Cardiac fibroblast (primary cell): ENCODE data around the gene DAB2.

Experiments
- DNase-seq, 2 donors: peaks; one replicate each; pipeline versions ENCODE4 v3.0.0 to v3.0.0-alpha.2; 2010; ENCODE audit warnings: low read depth in 2 of 2
- H3K4me3 ChIP-seq, 2 donors: replicated peaks in 1 of 2; 1 replicate in 1 of 2; 2 replicates in 1 of 2; pipeline ENCODE4 v1.5.1; 2011; ENCODE audit warnings: low read depth in 2 of 2, low read length in 2 of 2, mild to moderate bottlenecking in 2 of 2, moderate library complexity in 1 of 2
- CTCF ChIP-seq: IDR thresholded peaks from one replicate; pipeline ENCODE4 v1.5.1; 2011; ENCODE audit warnings: low read depth, mild to moderate bottlenecking, low read length, inconsistent platforms

Gene DAB2

DNA sequence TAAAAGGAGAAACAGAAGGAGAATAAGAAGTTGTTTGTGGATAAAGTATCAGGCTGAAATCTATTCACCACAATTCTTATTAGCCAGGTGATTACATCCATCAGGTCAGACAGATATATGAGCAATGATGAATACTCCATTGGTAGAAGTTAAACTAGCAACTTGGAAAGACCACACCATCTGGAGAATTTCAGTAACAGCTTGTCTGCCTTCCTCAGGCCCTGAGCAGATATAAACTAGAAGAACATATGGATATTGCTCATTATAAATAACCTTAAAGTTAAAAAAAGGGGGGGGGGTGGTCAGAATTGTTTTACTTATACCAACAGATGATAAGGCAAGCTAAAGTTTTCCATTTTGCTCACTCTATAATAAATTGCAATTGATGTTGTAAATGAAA is 10.4 kb downstream of the DAB2 start:
- DNase-seq = no peak
- no peak overlapping the region for H3K4me3 ChIP-seq
- TF ChIP-seq CTCF = no peak

DNA sequence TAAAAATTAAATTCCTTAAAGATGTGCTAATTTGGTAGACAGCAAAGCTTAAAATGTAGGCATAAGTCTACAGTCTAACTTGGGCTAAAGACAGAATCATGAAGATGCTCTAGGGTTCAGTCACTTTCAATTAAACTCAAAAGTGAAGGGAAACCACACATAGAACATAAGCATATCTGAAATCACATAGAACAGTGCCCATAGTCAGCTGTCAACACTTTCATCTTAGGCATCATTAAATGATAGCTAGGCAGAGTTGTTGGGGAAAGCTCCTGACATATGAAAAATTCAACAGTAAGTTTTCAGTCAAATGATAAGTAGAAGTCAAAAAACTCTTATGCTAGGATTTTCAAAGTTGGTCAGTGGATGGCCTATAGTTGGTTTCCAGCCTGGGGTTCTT is 11.0 kb downstream of the DAB2 start:
- no peak for DNase-seq
- no peak for TF ChIP-seq CTCF
- no peak overlapping the region for H3K4me3 ChIP-seq

DNA sequence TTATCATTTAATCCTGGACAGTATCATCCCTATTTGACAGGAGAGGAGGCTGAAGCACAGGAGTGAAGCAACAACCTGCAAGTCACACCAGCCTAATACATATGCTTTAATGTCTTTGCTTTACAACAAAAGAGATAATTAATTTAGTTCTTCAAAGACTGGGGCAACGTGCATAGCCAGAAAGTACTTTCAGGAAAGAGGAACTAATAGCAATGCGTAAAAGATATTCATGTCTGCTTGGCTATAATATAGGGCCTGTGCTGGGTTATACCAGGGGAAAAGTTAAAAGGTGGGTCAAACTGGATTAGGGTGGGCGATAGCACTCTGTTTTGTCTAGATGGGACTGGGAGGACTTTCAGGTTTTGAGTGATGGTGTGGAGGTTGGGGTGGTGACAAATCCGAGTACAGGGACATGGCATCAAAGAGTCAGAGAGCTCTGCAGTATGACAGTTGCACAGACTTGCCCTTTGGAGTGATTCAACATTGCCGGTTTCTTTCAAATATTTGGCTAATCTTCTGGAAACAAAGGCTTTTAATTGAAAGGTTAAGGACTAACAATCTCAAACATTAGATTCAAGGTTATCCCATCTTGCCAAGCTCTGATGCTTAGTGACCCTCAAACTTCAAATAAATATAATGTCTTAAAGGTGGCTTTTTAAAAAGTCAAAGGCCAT is 11.9 kb downstream of the DAB2 start:
- DNase-seq = no peak
- no peak overlapping the region for H3K4me3 ChIP-seq
- no peak for TF ChIP-seq CTCF

GRCh38 chr5:39411985-39412384 is 12.8 kb downstream of the DAB2 start:
- no peak for DNase-seq
- H3K4me3 ChIP-seq = no peak overlapping the region
- TF ChIP-seq CTCF = no peak

DNA sequence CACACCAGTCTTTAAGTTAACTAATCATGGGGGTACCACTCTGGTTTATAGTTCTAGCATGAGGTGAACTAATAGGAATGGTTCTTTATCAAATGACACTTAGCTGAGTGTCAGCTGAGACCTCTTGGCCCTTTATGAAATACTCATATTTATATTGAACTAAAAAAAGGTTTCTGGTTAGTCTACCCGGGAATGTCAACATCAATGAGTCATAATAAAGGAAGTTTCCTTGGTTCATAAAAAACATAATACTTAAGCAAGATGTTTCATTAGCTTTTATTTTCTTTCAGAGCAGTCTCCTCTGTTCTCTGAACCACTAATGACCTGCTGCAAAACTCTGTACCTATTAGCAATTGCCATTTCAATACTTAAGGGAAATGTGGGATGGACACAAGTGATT is 13.7 kb downstream of the DAB2 start:
- TF ChIP-seq CTCF = no peak
- DNase-seq = peak; percentile 65 to 86
- H3K4me3 ChIP-seq = no peak overlapping the region

DNA sequence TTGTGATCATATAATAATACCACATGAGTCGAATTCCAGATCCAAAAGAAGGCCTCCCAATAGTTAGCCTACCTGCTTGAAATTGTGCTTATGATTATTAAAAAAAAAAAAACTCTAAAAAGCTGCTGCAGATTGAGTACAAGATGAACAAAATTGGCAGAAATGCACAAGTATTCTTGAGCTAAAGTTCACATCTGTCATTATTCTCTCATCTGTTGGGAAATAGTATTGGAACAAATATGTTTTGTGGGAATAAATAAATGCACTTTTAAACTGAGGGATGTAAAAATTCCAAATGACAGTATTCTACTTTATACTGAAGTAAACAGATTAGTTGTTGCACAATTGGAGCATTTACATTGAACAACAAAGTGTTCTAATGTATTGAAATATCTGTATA is 15.7 kb downstream of the DAB2 start:
- DNase-seq = no peak
- H3K4me3 ChIP-seq = no peak overlapping the region
- TF ChIP-seq CTCF = no peak
